Upper lobe of left lung (tissue), 4 donors: Measurements from ENCODE around the gene ZBTB46.

Experiments used
- EP300 ChIP-seq, 4 donors: sonication (generic); formaldehyde crosslinking; IDR thresholded peaks; one replicate each; pipeline ENCODE4 v1.5.1; 2017; ENCODE audit warnings: antibody characterized with exemption in 4 of 4, control low read depth in 2 of 4
- POLR2A ChIP-seq, 4 donors: fragments of 450-650 bp; IDR thresholded peaks; one replicate each; pipeline ENCODE4 v1.5.1; 2016 to 2017; ENCODE audit warnings: antibody characterized with exemption in 4 of 4, mild to moderate bottlenecking in 2 of 4
- TF ChIP-seq, protein P1 (sequence below), 6 experiments: fragments of 450-650 bp in 4 of 6; fragments of 200-600 bp in 2 of 6; sonication (generic) in 2 of 6; IDR thresholded peaks; one replicate each; pipeline ENCODE4 v1.5.1; 2016 to 2019; ENCODE audit warnings: antibody characterized with exemption in 6 of 6

GRCh38 chr20:63758152-63758551 lies 72.9 kb downstream of the ZBTB46 start:
- TF ChIP-seq, protein P1, sequence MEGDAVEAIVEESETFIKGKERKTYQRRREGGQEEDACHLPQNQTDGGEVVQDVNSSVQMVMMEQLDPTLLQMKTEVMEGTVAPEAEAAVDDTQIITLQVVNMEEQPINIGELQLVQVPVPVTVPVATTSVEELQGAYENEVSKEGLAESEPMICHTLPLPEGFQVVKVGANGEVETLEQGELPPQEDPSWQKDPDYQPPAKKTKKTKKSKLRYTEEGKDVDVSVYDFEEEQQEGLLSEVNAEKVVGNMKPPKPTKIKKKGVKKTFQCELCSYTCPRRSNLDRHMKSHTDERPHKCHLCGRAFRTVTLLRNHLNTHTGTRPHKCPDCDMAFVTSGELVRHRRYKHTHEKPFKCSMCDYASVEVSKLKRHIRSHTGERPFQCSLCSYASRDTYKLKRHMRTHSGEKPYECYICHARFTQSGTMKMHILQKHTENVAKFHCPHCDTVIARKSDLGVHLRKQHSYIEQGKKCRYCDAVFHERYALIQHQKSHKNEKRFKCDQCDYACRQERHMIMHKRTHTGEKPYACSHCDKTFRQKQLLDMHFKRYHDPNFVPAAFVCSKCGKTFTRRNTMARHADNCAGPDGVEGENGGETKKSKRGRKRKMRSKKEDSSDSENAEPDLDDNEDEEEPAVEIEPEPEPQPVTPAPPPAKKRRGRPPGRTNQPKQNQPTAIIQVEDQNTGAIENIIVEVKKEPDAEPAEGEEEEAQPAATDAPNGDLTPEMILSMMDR (IDR thresholded peaks at IDR 0.05): no peak
- TF ChIP-seq EP300 (IDR thresholded peaks at IDR 0.05) (no peak), POLR2A (IDR thresholded peaks at IDR 0.05) (no peak)
